Right cardiac atrium (tissue), 5 donors: ENCODE results near the gene GRIN2D. TPM values are rescaled to one million over a fixed set of nuclear protein-coding genes. Genes with fewer than 3 reads are reported as not detected.
"Not testable (repeated sequence)": the region's sequence is repeated elsewhere in the genome, so short reads cannot be mapped to it uniquely, and the experiment has no call there.

Experiments
- ATAC-seq, 2 donors: fragments of 200-7000 bp; cut with Tn5 transposase; one replicate each; pipeline versions ENCODE4 v1.8.0 to v1.9.1; 2020; ENCODE audit warnings: moderate library complexity in 2 of 2, mild to moderate bottlenecking in 1 of 2
- DNase-seq, 3 donors: peaks; one replicate each; pipeline ENCODE4 v3.0.0-alpha.2; 2020
- H3K27ac ChIP-seq: one replicate; pipeline ENCODE4 v1.5.1; 2013; ENCODE audit warnings: mild to moderate bottlenecking, low read length, control low read depth, moderate library complexity
- H3K27me3 ChIP-seq: one replicate; pipeline ENCODE4 v1.6.1; 2013; ENCODE audit not compliant: control insufficient read depth, insufficient read depth
- H3K4me1 ChIP-seq: one replicate; pipeline ENCODE4 v1.6.1; 2013; ENCODE audit warnings: low read length; ENCODE audit not compliant: control insufficient read depth, insufficient read depth
- H3K4me3 ChIP-seq: one replicate; pipeline ENCODE4 v1.5.1; 2013; ENCODE audit warnings: low read length, control low read depth
- H3K9me3 ChIP-seq: one replicate; pipeline ENCODE4 v1.6.1; 2013; ENCODE audit warnings: low read length; ENCODE audit not compliant: control insufficient read depth
- WGBS: extraction: QIAGEN DNeasy Blood & Tissue Kit; methylation state at CpG from one replicate; pipeline ENCODE4 v1.1.7; 2013; 5-methylcytosine and 5-hydroxymethylcytosine counted together
- intact Hi-C, 4 donors: fragments of 100-400 bp; cut with DNase I; formaldehyde crosslinking; loops; one replicate each; pipeline versions ENCODE4 v1.11.0 to v1.14.0; 2022 to 2023
- polyA plus RNA-seq: library from polyadenylated mRNA; stranded (reverse); fragments of 200-250 nt; gene quantifications from one replicate; pipeline ENCODE4 v1.2.3, GENCODE V29; 2013
- total RNA-seq, 4 donors: library from RNA; stranded (reverse); fragmentation: NEBNext Ultra II Directional; extraction: Animal tissue kit (Norgen Biotek cat#: 25700); gene quantifications; one replicate each; pipeline ENCODE4 v1.2.1, GENCODE V29; 2021
- donor health status: healthy with polysubstance abuse.
- donor health status: DM: no; HTN: yes; CAD: no.
- donor health status: DM: no; HTN: no; CAD: no.
- donor health status: DM: no; HTN: yes; CAD: no; lungs with severe emphysema.
- donor health status: DM: yes; HTN: yes; CAD: no.

GRIN2D gene
- total and polyA plus RNA-seq, 5 donors: 0.18 to 0.45 (median 0.37) TPM

GRCh38 chr19:48392006-48392344 is 1.5 kb upstream of the GRIN2D start:
- H3K9me3 ChIP-seq, ATAC-seq, DNase-seq, H3K4me3 ChIP-seq, H3K27me3 ChIP-seq, H3K27ac ChIP-seq, H3K4me1 ChIP-seq, intact Hi-C loops: not testable (repeated sequence)
- 79% methylated on average over 1 of the region's 1 CpG for WGBS

GRCh38 chr19:48392860-48393558 is 459 bp upstream of the GRIN2D start:
- H3K27ac ChIP-seq: no peak overlapping the region
- intact Hi-C loops: no loop called here
- ATAC-seq (no peak), DNase-seq (no peak)
- WGBS: 84% methylated on average over 15 of the region's 15 CpGs
- H3K4me3 ChIP-seq: no peak overlapping the region
- no peaks in the 10 kb centered on the region for H3K4me1 ChIP-seq
- H3K9me3 ChIP-seq: no peaks in the 10 kb centered on the region
- H3K27me3 ChIP-seq: no peaks in the 10 kb centered on the region

GRCh38 chr19:48394331-48395169 is 1.1 kb downstream of the GRIN2D start:
- Histone ChIP-seq H3K27me3 (no peaks in the 10 kb centered on the region), H3K9me3 (no peaks in the 10 kb centered on the region), H3K27ac (no peak overlapping the region), H3K4me1 (no peaks in the 10 kb centered on the region), H3K4me3 (no peak overlapping the region)
- ATAC-seq (no peak), DNase-seq (no peak)
- intact Hi-C loops: no loop called here
- 6% methylated on average over 38 of the region's 38 CpGs for WGBS

- Histone ChIP-seq H3K4me1 (no peaks in the 10 kb centered on the region), H3K27ac (no peak overlapping the region), H3K4me3 (no peak overlapping the region), H3K27me3 (no peaks in the 10 kb centered on the region), H3K9me3 (no peaks in the 10 kb centered on the region)
- ATAC-seq: no peak
- DNase-seq: no peak
- intact Hi-C loops: no loop called here
- 10% methylated on average over 6 of the region's 6 CpGs for WGBS
Measured at GRCh38 chr19:48395170-48395455, 1.6 kb downstream of the GRIN2D start.

GRCh38 chr19:48395499-48395898 is 2.0 kb downstream of the GRIN2D start:
- H3K4me3 ChIP-seq: no peak overlapping the region
- H3K27ac ChIP-seq: no peak overlapping the region
- H3K4me1 ChIP-seq: no peaks in the 10 kb centered on the region
- ATAC-seq: no peak
- intact Hi-C loops: no loop called here
- no peak for DNase-seq
- no peaks in the 10 kb centered on the region for H3K9me3 ChIP-seq
- no peaks in the 10 kb centered on the region for H3K27me3 ChIP-seq
- WGBS: 32% methylated on average over 9 of the region's 9 CpGs

- DNase-seq (no peak), ATAC-seq (no peak)
- intact Hi-C loops: no loop called here
- 52% methylated on average over 24 of the region's 24 CpGs for WGBS
- Histone ChIP-seq H3K27ac (no peak overlapping the region), H3K27me3 (no peaks in the 10 kb centered on the region), H3K9me3 (no peaks in the 10 kb centered on the region), H3K4me3 (no peak overlapping the region), H3K4me1 (no peaks in the 10 kb centered on the region)
Measured at GRCh38 chr19:48396016-48396823, 2.8 kb downstream of the GRIN2D start.

- Histone ChIP-seq H3K27me3 (no peaks in the 10 kb centered on the region), H3K27ac (no peak overlapping the region), H3K9me3 (no peaks in the 10 kb centered on the region), H3K4me3 (no peak overlapping the region), H3K4me1 (no peaks in the 10 kb centered on the region)
- intact Hi-C loops: no loop called here
- ATAC-seq: no peak
- no peak for DNase-seq
- WGBS: 53% methylated on average over 2 of the region's 2 CpGs
Measured at GRCh38 chr19:48396824-48397176, 3.3 kb downstream of the GRIN2D start.

GRCh38 chr19:48397263-48398101 is 4.0 kb downstream of the GRIN2D start:
- ATAC-seq (no peak), DNase-seq (no peak)
- Histone ChIP-seq H3K4me1 (no peaks in the 10 kb centered on the region), H3K4me3 (peak overlapping the region; percentile 48), H3K27me3 (no peaks in the 10 kb centered on the region), H3K27ac (no peak overlapping the region), H3K9me3 (no peaks in the 10 kb centered on the region)
- intact Hi-C loops: no loop called here
- whole genome bisulfite sequencing: 29% methylated on average over 22 of the region's 22 CpGs

- 2% methylated on average over 17 of the region's 17 CpGs for WGBS
- H3K27ac ChIP-seq: no peak overlapping the region
- no peak for ATAC-seq
- no peaks in the 10 kb centered on the region for H3K27me3 ChIP-seq
- peak overlapping the region; percentile 48 for H3K4me3 ChIP-seq
- H3K4me1 ChIP-seq: no peaks in the 10 kb centered on the region
- H3K9me3 ChIP-seq: no peaks in the 10 kb centered on the region
- intact Hi-C loops: no loop called here
- no peak for DNase-seq
Measured at GRCh38 chr19:48398102-48398374, 4.6 kb downstream of the GRIN2D start.

GRCh38 chr19:48398375-48399235 is 5.1 kb downstream of the GRIN2D start:
- Histone ChIP-seq H3K4me1 (no peaks in the 10 kb centered on the region), H3K27ac (no peak overlapping the region), H3K4me3 (peak overlapping the region; percentile 48), H3K27me3 (no peaks in the 10 kb centered on the region), H3K9me3 (no peaks in the 10 kb centered on the region)
- intact Hi-C loops: no loop called here
- 7% methylated on average over 104 of the region's 104 CpGs for WGBS
- ATAC-seq (peak; percentile 65 to 71), DNase-seq (peak; percentile 81 to 93 (median 92))
